Measurements from ENCODE around the gene FAM234A. TPM values are rescaled to one million over a fixed set of nuclear protein-coding genes. Genes with fewer than 3 reads are reported as not detected.

The FAM234A gene
- total RNA-seq, 2 donors from 2014 or later = 123 to 130 TPM

GRCh38 chr16:247027-247426, 12.4 kb downstream of the FAM234A start:
- DNase-seq = no peak
- H3K27me3 Mint-ChIP-seq (ENCODE audit: insufficient read depth) = no peaks in the 10 kb centered on the region
- no peak overlapping the region for H3K9ac ChIP-seq (ENCODE audit: extremely low read depth, low read length, poor library complexity, severe bottlenecking)
- H3K4me1 ChIP-seq (ENCODE audit: control insufficient read depth, insufficient read depth, low read length) = no peaks in the 10 kb centered on the region
- H3K4me1 Mint-ChIP-seq = peaks cover 4% of the 10 kb centered on the region
- H3K4me3 ChIP-seq (ENCODE audit: low read length) = no peak overlapping the region
- no peaks in the 10 kb centered on the region for H3K9me3 Mint-ChIP-seq
- peaks cover 14% of the 10 kb centered on the region for H3K36me3 Mint-ChIP-seq (ENCODE audit: low read depth)
- peaks cover 14% of the 10 kb centered on the region for H3K36me3 ChIP-seq (ENCODE audit: control insufficient read depth, insufficient read depth, low read length)
- no peak overlapping the region for H3K27ac Mint-ChIP-seq
- WGBS, 2 experiments (ENCODE audit: insufficient coverage in 1 of 2, insufficient read length in 1 of 2) = 96 to 97% methylated on average over 6 to 12 of the region's 12 CpGs
- H3K27ac ChIP-seq (ENCODE audit: low read depth, low read length) = no peak overlapping the region
- H3K9me3 ChIP-seq (ENCODE audit: control insufficient read depth, low read length) = no peaks in the 10 kb centered on the region
- H3K27me3 ChIP-seq (ENCODE audit: control insufficient read depth, insufficient read depth, low read length, poor library complexity, severe bottlenecking) = no peaks in the 10 kb centered on the region
- H3K4me3 Mint-ChIP-seq = no peak overlapping the region
- TF ChIP-seq CTCF (conservative IDR thresholded peaks at IDR 0.05) = no peak

DNA sequence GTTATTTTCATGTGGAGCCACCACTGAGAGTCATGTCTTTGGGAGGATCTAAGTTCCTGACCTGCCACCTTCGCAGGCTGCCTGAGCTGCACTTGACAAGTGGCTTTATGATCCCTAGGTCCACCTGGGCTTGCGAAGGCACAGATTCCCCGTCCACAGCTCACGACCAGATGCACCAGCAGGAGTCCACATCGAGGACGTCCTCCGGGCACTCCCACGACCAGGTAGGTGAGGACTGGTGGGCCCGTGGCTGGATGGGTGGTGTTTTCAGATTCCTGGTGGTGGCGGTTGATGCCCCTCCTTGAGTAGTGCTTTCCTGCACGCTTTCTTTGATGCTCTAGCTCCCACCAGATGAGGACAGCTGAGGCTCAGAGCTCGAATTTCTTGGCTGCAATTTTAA, 14.8 kb downstream of the FAM234A start:
- Mint-ChIP-seq H3K4me1 (peaks cover 10% of the 10 kb centered on the region), H3K4me3 (no peak overlapping the region), H3K27ac (no peak overlapping the region), H3K27me3 (ENCODE audit: insufficient read depth) (no peaks in the 10 kb centered on the region), H3K36me3 (ENCODE audit: low read depth) (peaks cover 28% of the 10 kb centered on the region), H3K9me3 (no peaks in the 10 kb centered on the region)
- no peak for TF ChIP-seq CTCF (conservative IDR thresholded peaks at IDR 0.05)
- 95 to 97% methylated on average over 7 to 12 of the region's 12 CpGs for WGBS, 2 experiments (ENCODE audit: insufficient coverage in 1 of 2, insufficient read length in 1 of 2)
- Histone ChIP-seq H3K36me3 (ENCODE audit: control insufficient read depth, insufficient read depth, low read length) (peaks cover 24% of the 10 kb centered on the region), H3K9me3 (ENCODE audit: control insufficient read depth, low read length) (no peaks in the 10 kb centered on the region), H3K4me1 (ENCODE audit: control insufficient read depth, insufficient read depth, low read length) (no peaks in the 10 kb centered on the region), H3K27ac (ENCODE audit: low read depth, low read length) (no peak overlapping the region), H3K9ac (ENCODE audit: extremely low read depth, low read length, poor library complexity, severe bottlenecking) (no peak overlapping the region), H3K4me3 (ENCODE audit: low read length) (no peak overlapping the region), H3K27me3 (ENCODE audit: control insufficient read depth, insufficient read depth, low read length, poor library complexity, severe bottlenecking) (no peaks in the 10 kb centered on the region)
- no peak for DNase-seq

GRCh38 chr16:252366-253337, 18.0 kb downstream of the FAM234A start:
- WGBS, 2 experiments (ENCODE audit: insufficient coverage in 1 of 2, insufficient read length in 1 of 2) = 93 to 94% methylated on average over 16 to 28 of the region's 30 CpGs
- peaks cover 34% of the 10 kb centered on the region for H3K36me3 ChIP-seq (ENCODE audit: control insufficient read depth, insufficient read depth, low read length)
- no peaks in the 10 kb centered on the region for H3K27me3 ChIP-seq (ENCODE audit: control insufficient read depth, insufficient read depth, low read length, poor library complexity, severe bottlenecking)
- no peak overlapping the region for H3K27ac ChIP-seq (ENCODE audit: low read depth, low read length)
- Mint-ChIP-seq H3K27me3 (ENCODE audit: insufficient read depth) (no peaks in the 10 kb centered on the region), H3K27ac (no peak overlapping the region), H3K9me3 (no peaks in the 10 kb centered on the region), H3K36me3 (ENCODE audit: low read depth) (peaks cover 54% of the 10 kb centered on the region), H3K4me3 (no peak overlapping the region), H3K4me1 (peaks cover 10% of the 10 kb centered on the region)
- H3K4me1 ChIP-seq (ENCODE audit: control insufficient read depth, insufficient read depth, low read length) = no peaks in the 10 kb centered on the region
- H3K4me3 ChIP-seq (ENCODE audit: low read length) = no peak overlapping the region
- no peak for TF ChIP-seq CTCF (conservative IDR thresholded peaks at IDR 0.05)
- H3K9ac ChIP-seq (ENCODE audit: extremely low read depth, low read length, poor library complexity, severe bottlenecking) = no peak overlapping the region
- H3K9me3 ChIP-seq (ENCODE audit: control insufficient read depth, low read length) = no peaks in the 10 kb centered on the region
- DNase-seq = no peak
